Activated T-cell treated with anti-CD3 and anti-CD28 coated beads, Interleukin-2, amount 50 U/mL, for 4 hours (primary cell): ENCODE data around the gene FAM25C. TPM values are rescaled to one million over a fixed set of nuclear protein-coding genes. Genes with fewer than 3 reads are reported as not detected.
"Not testable (repeated sequence)": the region's sequence is repeated elsewhere in the genome, so short reads cannot be mapped to it uniquely, and the experiment has no call there.

ENCODE experiments used
- ATAC-seq, 2 donors: fragments of 200-7000 bp; cut with Tn5 transposase; one replicate each; pipeline ENCODE4 v1.10.0; 2021
- DNase-seq: peaks from one replicate; pipeline ENCODE4 v3.0.0-alpha.2; 2020
- H3K27me3 Mint-ChIP-seq: one replicate; pipeline ENCODE4 v1.8.0; 2021; ENCODE audit warnings: low read depth, mixed read lengths
- H3K36me3 Mint-ChIP-seq: one replicate; pipeline ENCODE4 v1.8.0; 2022; ENCODE audit warnings: mixed read lengths; ENCODE audit not compliant: insufficient read depth
- H3K4me1 Mint-ChIP-seq: one replicate; pipeline ENCODE4 v1.8.0; 2021; ENCODE audit warnings: low read depth, mixed read lengths
- H3K4me3 Mint-ChIP-seq: one replicate; pipeline ENCODE4 v1.8.0; 2021; ENCODE audit warnings: mild to moderate bottlenecking, moderate library complexity, mixed read lengths
- H3K9me3 Mint-ChIP-seq: one replicate; pipeline ENCODE4 v1.8.0; 2021; ENCODE audit warnings: mixed read lengths
- total RNA-seq, 3 donors: library from RNA; stranded (reverse); gene quantifications; one replicate each; pipeline ENCODE4 v1.2.1, GENCODE V29; 2021

FAM25C gene
- not detected for total RNA-seq

- H3K36me3 Mint-ChIP-seq, H3K4me1 Mint-ChIP-seq, H3K4me3 Mint-ChIP-seq, H3K27me3 Mint-ChIP-seq, H3K9me3 Mint-ChIP-seq, DNase-seq, ATAC-seq: not testable (repeated sequence)
These were observed at the start of gene FAM25C for GRCh38 chr10:47999691-48000090. Gene FAM25C (minus strand): TSS chr10:47999791. CDS start chr10:47999765, 26 bp downstream.

- not testable (repeated sequence) for H3K4me3 Mint-ChIP-seq, DNase-seq, H3K27me3 Mint-ChIP-seq, ATAC-seq, H3K9me3 Mint-ChIP-seq, H3K36me3 Mint-ChIP-seq, H3K4me1 Mint-ChIP-seq
These were observed 45.0 kb upstream of the FAM25C start for GRCh38 chr10:48044557-48044956.

GRCh38 chr10:48031390-48031789 lies 31.8 kb upstream of the FAM25C start:
- H3K36me3 Mint-ChIP-seq, DNase-seq, H3K4me3 Mint-ChIP-seq, H3K27me3 Mint-ChIP-seq, ATAC-seq, H3K4me1 Mint-ChIP-seq, H3K9me3 Mint-ChIP-seq: not testable (repeated sequence)

- not testable (repeated sequence) for H3K27me3 Mint-ChIP-seq, ATAC-seq, H3K4me1 Mint-ChIP-seq, H3K4me3 Mint-ChIP-seq, H3K36me3 Mint-ChIP-seq, H3K9me3 Mint-ChIP-seq, DNase-seq
These were observed 2.7 kb upstream of the FAM25C start for GRCh38 chr10:48002306-48002705.

- not testable (repeated sequence) for H3K4me1 Mint-ChIP-seq, ATAC-seq, DNase-seq
These were observed 5.5 kb downstream of the FAM25C start for GRCh38 chr10:47994045-47994444.

GRCh38 chr10:47992560-47992959 lies 7.0 kb downstream of the FAM25C start:
- not testable (repeated sequence) for H3K4me1 Mint-ChIP-seq, H3K27me3 Mint-ChIP-seq, ATAC-seq, H3K9me3 Mint-ChIP-seq, H3K4me3 Mint-ChIP-seq, DNase-seq, H3K36me3 Mint-ChIP-seq

More at GRCh38 chr10:47994045-47994444, 5.5 kb downstream of the FAM25C start:
- not testable (repeated sequence) for H3K9me3 Mint-ChIP-seq, H3K36me3 Mint-ChIP-seq, H3K4me3 Mint-ChIP-seq, H3K27me3 Mint-ChIP-seq

DNA sequence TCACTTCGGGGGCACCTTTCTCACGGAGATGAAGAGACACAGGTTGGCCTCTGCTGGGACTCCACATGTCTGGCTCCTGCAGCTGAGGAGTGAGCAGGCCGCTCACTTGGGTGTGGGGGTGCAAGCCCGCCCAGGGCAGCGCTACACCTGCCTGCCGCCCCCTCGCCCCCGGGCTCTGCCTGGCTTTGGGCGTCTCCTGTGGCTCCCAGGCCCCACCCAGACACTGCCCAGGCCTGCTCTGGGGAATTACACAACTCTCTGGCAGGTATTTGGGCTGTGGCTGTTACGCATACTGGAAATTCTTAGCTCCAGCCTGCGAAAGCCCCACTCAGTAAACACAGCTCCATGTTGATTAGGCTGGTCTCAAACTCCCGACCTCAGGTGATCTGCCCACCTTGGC lies 7.9 kb downstream of the FAM25C start:
- H3K9me3 Mint-ChIP-seq, DNase-seq, H3K4me1 Mint-ChIP-seq, H3K36me3 Mint-ChIP-seq, H3K4me3 Mint-ChIP-seq, ATAC-seq, H3K27me3 Mint-ChIP-seq: not testable (repeated sequence)

GRCh38 chr10:47990097-47990496 lies 9.5 kb downstream of the FAM25C start:
- DNase-seq, H3K4me3 Mint-ChIP-seq, H3K36me3 Mint-ChIP-seq, ATAC-seq, H3K4me1 Mint-ChIP-seq, H3K27me3 Mint-ChIP-seq, H3K9me3 Mint-ChIP-seq: not testable (repeated sequence)

GRCh38 chr10:47989542-47989950 lies 10.0 kb downstream of the FAM25C start:
- not testable (repeated sequence) for H3K4me3 Mint-ChIP-seq, ATAC-seq, H3K9me3 Mint-ChIP-seq, DNase-seq, H3K4me1 Mint-ChIP-seq, H3K27me3 Mint-ChIP-seq, H3K36me3 Mint-ChIP-seq

DNA sequence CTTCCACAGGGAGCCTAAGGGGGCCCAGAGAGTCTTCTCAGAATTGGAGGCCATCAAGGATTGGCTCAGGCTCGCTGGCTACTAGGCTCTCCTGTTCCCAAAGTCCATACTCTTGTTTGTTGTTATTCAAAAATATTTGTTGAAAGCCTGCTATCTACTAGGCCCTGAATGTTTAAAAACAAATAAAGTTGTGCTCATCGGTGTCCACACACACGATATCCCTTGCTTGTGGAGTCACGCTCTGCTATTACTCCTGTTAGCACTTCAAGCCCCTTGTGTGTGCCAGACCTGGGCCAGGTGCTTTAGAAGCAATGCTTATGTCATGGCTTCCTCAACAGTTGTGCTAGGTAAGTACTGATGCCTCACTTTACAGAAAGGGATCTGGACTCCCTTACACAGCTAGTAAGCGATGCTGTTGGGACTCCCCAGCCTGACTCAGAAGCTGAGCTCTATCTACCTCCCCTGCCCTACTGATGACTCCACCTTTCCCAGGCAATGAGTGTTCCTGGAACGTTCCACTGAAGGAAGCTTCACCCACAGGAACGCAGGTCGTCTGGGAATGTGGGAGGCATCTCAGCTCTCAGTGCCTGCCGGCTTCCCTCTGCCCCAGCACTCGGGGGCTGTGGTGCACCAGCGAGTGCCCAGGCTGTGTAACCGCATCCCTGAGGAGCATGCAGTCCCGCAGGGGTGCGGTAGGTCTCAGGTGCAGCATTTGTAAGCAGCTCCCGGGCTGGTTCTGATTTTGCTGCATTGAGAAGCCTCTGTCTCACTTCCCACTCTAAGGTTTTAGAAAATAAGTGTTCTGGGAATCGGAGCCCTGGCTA lies 10.7 kb downstream of the FAM25C start:
- DNase-seq, ATAC-seq, H3K4me3 Mint-ChIP-seq, H3K27me3 Mint-ChIP-seq, H3K9me3 Mint-ChIP-seq, H3K4me1 Mint-ChIP-seq, H3K36me3 Mint-ChIP-seq: not testable (repeated sequence)

DNA sequence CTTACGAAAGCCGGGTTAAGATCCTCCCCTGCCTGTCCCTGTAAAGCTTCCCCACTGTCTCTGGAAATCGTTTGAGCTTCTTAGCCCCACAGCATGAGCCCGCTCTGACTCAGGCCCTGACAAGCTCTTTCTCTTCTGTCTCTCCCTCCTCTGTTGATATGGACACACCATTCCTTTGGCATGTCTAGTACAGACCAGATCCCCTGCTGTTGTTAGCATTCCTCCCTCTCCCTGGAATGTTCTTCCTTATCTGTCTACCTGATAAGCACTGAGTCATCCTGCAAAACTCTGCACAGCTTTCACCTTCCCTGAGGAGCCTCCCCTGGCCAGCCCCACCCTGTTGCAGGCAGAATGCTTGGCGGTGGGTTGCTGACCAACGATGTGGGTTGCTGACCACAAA lies 11.6 kb downstream of the FAM25C start:
- not testable (repeated sequence) for H3K9me3 Mint-ChIP-seq, ATAC-seq, H3K4me3 Mint-ChIP-seq, H3K4me1 Mint-ChIP-seq, H3K36me3 Mint-ChIP-seq, DNase-seq, H3K27me3 Mint-ChIP-seq

DNA sequence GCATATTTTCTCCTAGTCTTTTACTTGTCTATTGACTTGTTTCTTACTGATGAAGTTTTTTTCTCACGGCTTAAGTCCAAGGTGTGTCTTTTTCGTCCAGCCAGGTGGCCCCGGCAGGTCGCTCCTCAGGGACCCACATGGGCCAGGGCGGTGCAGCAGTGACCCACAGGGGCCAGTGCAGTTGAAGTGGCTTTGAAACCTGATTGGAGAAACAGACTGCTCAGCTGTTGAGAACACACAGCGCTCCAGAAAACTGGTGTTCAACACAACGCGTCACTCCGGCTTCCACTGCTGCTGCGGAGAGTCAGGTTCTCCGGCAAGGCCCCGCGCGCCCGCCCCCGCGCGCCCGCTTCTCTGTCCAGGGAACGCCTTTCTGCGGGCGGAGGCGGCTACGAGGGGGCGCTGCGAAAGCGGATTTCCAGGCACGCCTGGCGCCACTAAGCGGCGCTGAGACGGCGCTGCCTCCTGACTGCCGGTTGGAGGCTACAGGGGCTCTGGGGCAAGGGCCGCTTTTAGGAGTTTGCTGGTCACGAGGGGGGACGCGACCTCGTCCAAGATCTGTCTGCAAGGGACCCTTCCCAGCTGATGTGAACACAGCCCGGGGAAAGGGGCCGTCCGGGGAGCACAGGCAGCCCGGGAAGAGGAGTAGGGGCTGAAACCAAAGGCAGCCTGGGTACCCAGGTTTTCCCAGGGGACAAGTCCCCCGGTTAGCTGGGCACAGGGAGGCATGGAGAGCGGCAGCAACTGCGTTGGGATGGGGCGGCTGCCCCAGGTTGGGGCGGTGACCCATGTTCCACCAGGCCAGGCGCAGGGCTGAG lies 13.0 kb downstream of the FAM25C start:
- peak; percentile 60 to 75 for ATAC-seq
- H3K4me1 Mint-ChIP-seq, H3K36me3 Mint-ChIP-seq, H3K27me3 Mint-ChIP-seq, H3K9me3 Mint-ChIP-seq, H3K4me3 Mint-ChIP-seq, DNase-seq: not testable (repeated sequence)

GRCh38 chr10:47975409-47975808 lies 24.2 kb downstream of the FAM25C start:
- H3K4me3 Mint-ChIP-seq, H3K9me3 Mint-ChIP-seq, ATAC-seq, H3K4me1 Mint-ChIP-seq, H3K27me3 Mint-ChIP-seq, DNase-seq, H3K36me3 Mint-ChIP-seq: not testable (repeated sequence)

- not testable (repeated sequence) for H3K4me3 Mint-ChIP-seq, H3K36me3 Mint-ChIP-seq, H3K9me3 Mint-ChIP-seq, H3K27me3 Mint-ChIP-seq, H3K4me1 Mint-ChIP-seq, ATAC-seq, DNase-seq
These were observed 26.5 kb downstream of the FAM25C start for GRCh38 chr10:47973131-47973530.

GRCh38 chr10:47972077-47972476 lies 27.5 kb downstream of the FAM25C start:
- H3K4me1 Mint-ChIP-seq, ATAC-seq, H3K27me3 Mint-ChIP-seq, H3K4me3 Mint-ChIP-seq, DNase-seq, H3K9me3 Mint-ChIP-seq, H3K36me3 Mint-ChIP-seq: not testable (repeated sequence)
